BLaER1 treated with 17β-estradiol and CSF1 and Interleukin-3, amounts not matched to agents 10 nM and 100 nM (cell line): ENCODE results near the gene IQCK.
A peak's percentile ranks its signal among the peaks of the same experiment; 100 is the strongest.
"Not testable (repeated sequence)": the region's sequence is repeated elsewhere in the genome, so short reads cannot be mapped to it uniquely, and the experiment has no call there.

Experiments used
- H3K27ac ChIP-seq, 11 experiments: shearing (Covaris generic); formaldehyde crosslinking; 2 replicates each; pipeline ENCODE4 v1.8.1; 2022
- H3K27me3 ChIP-seq, 11 experiments: shearing (Covaris generic); formaldehyde crosslinking; 2 replicates each; pipeline ENCODE4 v1.8.1; 2022
- H3K36me3 ChIP-seq, 11 experiments: shearing (Covaris generic); formaldehyde crosslinking; 2 replicates each; pipeline ENCODE4 v1.8.1; 2022
- H3K4me1 ChIP-seq, 10 experiments: shearing (Covaris generic); formaldehyde crosslinking; 2 replicates each; pipeline ENCODE4 v1.8.1; 2022
- H3K4me2 ChIP-seq, 11 experiments: shearing (Covaris generic); formaldehyde crosslinking; 2 replicates each; pipeline ENCODE4 v1.8.1; 2022
- H3K4me3 ChIP-seq, 10 experiments: shearing (Covaris generic); formaldehyde crosslinking; 2 replicates each; pipeline ENCODE4 v1.8.1; 2022
- H3K9ac ChIP-seq, 11 experiments: shearing (Covaris generic); formaldehyde crosslinking; 2 replicates each; pipeline ENCODE4 v1.8.1; 2022
- H3K9me3 ChIP-seq, 11 experiments: shearing (Covaris generic); formaldehyde crosslinking; replicated peaks in 1 of 11; 2 replicates each; pipeline ENCODE4 v1.8.1; 2022
- H4K20me1 ChIP-seq, 11 experiments: shearing (Covaris generic); formaldehyde crosslinking; 2 replicates each; pipeline ENCODE4 v1.8.1; 2022
- Cebpa-rat ChIP-seq, 11 experiments: shearing (Covaris generic); IDR thresholded peaks; 2 replicates each; pipeline ENCODE4 v1.8.1; 2022

Gene IQCK

GRCh38 chr16:19709381-19710136 lies 8.5 kb upstream of the IQCK start:
- H3K4me3 ChIP-seq, result no peak overlapping the region
- peaks cover 0 to 79% (median 60%) of the 10 kb centered on the region in 11 experiments; a peak in 15 of 22 replicates for H4K20me1 ChIP-seq
- no peaks in the 10 kb centered on the region for H3K27me3 ChIP-seq
- peaks cover 84 to 97% (median 93%) of the 10 kb centered on the region in 11 experiments for H3K36me3 ChIP-seq
- peaks cover 0 to 18% (median 0%) of the 10 kb centered on the region in 10 experiments; a peak in 3 of 20 replicates for H3K4me1 ChIP-seq
- H3K27ac ChIP-seq, result peak overlapping the region in 2 of 11 experiments; percentile 8 to 13; a peak in 4 of 22 replicates
- no peak for TF ChIP-seq Cebpa-rat (IDR thresholded peaks at IDR 0.05)
- H3K4me2 ChIP-seq, result no peak overlapping the region
- H3K9me3 ChIP-seq, result no peaks in the 10 kb centered on the region
- peak overlapping the region in 1 of 11 experiments; percentile 5; a peak in 2 of 22 replicates for H3K9ac ChIP-seq

- Histone ChIP-seq H3K27me3 (no peaks in the 10 kb centered on the region), H3K36me3 (peaks cover 79 to 97% (median 92%) of the 10 kb centered on the region in 11 experiments), H3K4me1 (peaks cover 0 to 12% (median 0%) of the 10 kb centered on the region in 10 experiments; a peak in 4 of 20 replicates), H3K4me2 (no peak overlapping the region), H3K9ac (peak overlapping the region in 1 of 11 experiments; percentile 5; a peak in 2 of 22 replicates), H3K27ac (peak overlapping the region in 2 of 11 experiments; percentile 8 to 13; a peak in 4 of 22 replicates), H3K4me3 (no peak overlapping the region), H3K9me3 (no peaks in the 10 kb centered on the region), H4K20me1 (peaks cover 0 to 73% (median 56%) of the 10 kb centered on the region in 11 experiments; a peak in 15 of 22 replicates)
- TF ChIP-seq Cebpa-rat (IDR thresholded peaks at IDR 0.05), result no peak
Observed at GRCh38 chr16:19710191-19710908, 7.7 kb upstream of the IQCK start.

GRCh38 chr16:19710991-19711545 lies 7.0 kb upstream of the IQCK start:
- H3K9me3 ChIP-seq, result no peaks in the 10 kb centered on the region
- H3K4me1 ChIP-seq, result peaks cover 3 to 9% (median 7%) of the 10 kb centered on the region in 10 experiments; a peak in 17 of 20 replicates
- H3K4me2 ChIP-seq, result no peak overlapping the region
- peaks cover 0 to 70% (median 52%) of the 10 kb centered on the region in 11 experiments; a peak in 16 of 22 replicates for H4K20me1 ChIP-seq
- H3K36me3 ChIP-seq, result peaks cover 72 to 96% (median 85%) of the 10 kb centered on the region in 11 experiments
- no peaks in the 10 kb centered on the region for H3K27me3 ChIP-seq
- 0 out of 22 replicates have a peak overlapping the region, but pooled peaks of 1 of the 11 experiments have one; percentile 9 for H3K27ac ChIP-seq
- H3K9ac ChIP-seq, result no peak overlapping the region; a peak in 1 of 22 replicates
- no peak overlapping the region for H3K4me3 ChIP-seq
- TF ChIP-seq Cebpa-rat (IDR thresholded peaks at IDR 0.05), result no peak

GRCh38 chr16:19711643-19712042 lies 6.4 kb upstream of the IQCK start:
- no peaks in the 10 kb centered on the region for H3K9me3 ChIP-seq
- H3K27ac ChIP-seq, result 0 out of 22 replicates have a peak overlapping the region, but pooled peaks of 1 of the 11 experiments have one; percentile 19
- H3K4me3 ChIP-seq, result no peak overlapping the region
- peaks cover 0 to 69% (median 47%) of the 10 kb centered on the region in 11 experiments; a peak in 16 of 22 replicates for H4K20me1 ChIP-seq
- TF ChIP-seq Cebpa-rat (IDR thresholded peaks at IDR 0.05), result no peak
- peaks cover 68 to 91% (median 79%) of the 10 kb centered on the region in 11 experiments for H3K36me3 ChIP-seq
- H3K4me1 ChIP-seq, result peaks cover 7 to 13% (median 11%) of the 10 kb centered on the region in 10 experiments
- no peak overlapping the region for H3K4me2 ChIP-seq
- H3K27me3 ChIP-seq, result no peaks in the 10 kb centered on the region
- H3K9ac ChIP-seq, result no peak overlapping the region; a peak in 1 of 22 replicates

- Histone ChIP-seq H4K20me1 (peaks cover 0 to 63% (median 44%) of the 10 kb centered on the region in 11 experiments; a peak in 16 of 22 replicates), H3K36me3 (peaks cover 62 to 83% (median 72%) of the 10 kb centered on the region in 11 experiments), H3K4me2 (no peak overlapping the region), H3K27me3 (no peaks in the 10 kb centered on the region), H3K9me3 (no peaks in the 10 kb centered on the region), H3K4me3 (no peak overlapping the region), H3K9ac (no peak overlapping the region), H3K4me1 (peaks cover 12 to 20% (median 17%) of the 10 kb centered on the region in 10 experiments), H3K27ac (no peak overlapping the region; a peak in 2 of 22 replicates)
- TF ChIP-seq Cebpa-rat (IDR thresholded peaks at IDR 0.05), result no peak
Observed at GRCh38 chr16:19712418-19713058, 5.5 kb upstream of the IQCK start.

- Histone ChIP-seq H3K4me1 (peaks cover 12 to 20% (median 17%) of the 10 kb centered on the region in 10 experiments), H3K36me3 (peaks cover 58 to 75% (median 65%) of the 10 kb centered on the region in 11 experiments), H3K9ac (no peak overlapping the region), H3K9me3 (no peaks in the 10 kb centered on the region), H3K4me2 (no peak overlapping the region), H4K20me1 (peaks cover 0 to 57% (median 40%) of the 10 kb centered on the region in 11 experiments; a peak in 15 of 22 replicates), H3K27me3 (no peaks in the 10 kb centered on the region), H3K4me3 (no peak overlapping the region), H3K27ac (no peak overlapping the region)
- no peak for TF ChIP-seq Cebpa-rat (IDR thresholded peaks at IDR 0.05)
Observed at GRCh38 chr16:19713697-19714096, 4.4 kb upstream of the IQCK start.

GRCh38 chr16:19715566-19715965 lies 2.5 kb upstream of the IQCK start:
- Histone ChIP-seq H4K20me1 (peaks cover 0 to 41% (median 27%) of the 10 kb centered on the region in 11 experiments; a peak in 15 of 22 replicates), H3K4me2 (peak overlapping the region in 9 of 11 experiments; percentile 81 to 96 (median 92); a peak in 12 of 22 replicates), H3K9me3 (no peaks in the 10 kb centered on the region), H3K4me3 (no peak overlapping the region), H3K36me3 (peaks cover 39 to 57% (median 46%) of the 10 kb centered on the region in 11 experiments), H3K27me3 (no peaks in the 10 kb centered on the region), H3K9ac (peak overlapping the region in 2 of 11 experiments; percentile 92 to 96; a peak in 3 of 22 replicates), H3K4me1 (peaks cover 25 to 38% (median 35%) of the 10 kb centered on the region in 10 experiments), H3K27ac (peak overlapping the region in 3 of 11 experiments; percentile 27 to 95 (median 93); a peak in 3 of 22 replicates)
- no peak for TF ChIP-seq Cebpa-rat (IDR thresholded peaks at IDR 0.05)

- Histone ChIP-seq H3K27ac (peak overlapping the region in 7 of 11 experiments; percentile 87 to 98 (median 93); a peak in 13 of 22 replicates), H3K36me3 (peaks cover 35 to 50% (median 40%) of the 10 kb centered on the region in 11 experiments), H3K9me3 (no peaks in the 10 kb centered on the region), H3K4me2 (peak overlapping the region; percentile 81 to 96 (median 92); a peak in 21 of 22 replicates), H3K27me3 (no peaks in the 10 kb centered on the region), H3K4me1 (peaks cover 25 to 44% (median 39%) of the 10 kb centered on the region in 10 experiments), H3K4me3 (peak overlapping the region in 8 of 10 experiments; percentile 88 to 99 (median 94); a peak in 12 of 20 replicates), H3K9ac (peak overlapping the region in 8 of 11 experiments; percentile 85 to 96 (median 90); a peak in 14 of 22 replicates), H4K20me1 (peaks cover 0 to 35% (median 21%) of the 10 kb centered on the region in 11 experiments; a peak in 14 of 22 replicates)
- no peak for TF ChIP-seq Cebpa-rat (IDR thresholded peaks at IDR 0.05)
Observed at GRCh38 chr16:19716183-19716582, 1.9 kb upstream of the IQCK start.

GRCh38 chr16:19716728-19717127 lies 1.3 kb upstream of the IQCK start:
- not testable (repeated sequence) for H3K27me3 ChIP-seq, H3K9me3 ChIP-seq
- H3K9ac ChIP-seq, result peak overlapping the region; percentile 79 to 96 (median 88); a peak in 21 of 22 replicates
- peaks cover 30 to 45% (median 35%) of the 10 kb centered on the region in 11 experiments for H3K36me3 ChIP-seq
- peak overlapping the region; percentile 88 to 99 (median 94) for H3K4me3 ChIP-seq
- H3K4me1 ChIP-seq, result peaks cover 25 to 49% (median 44%) of the 10 kb centered on the region in 10 experiments
- H3K27ac ChIP-seq, result peak overlapping the region in 9 of 11 experiments; percentile 68 to 98 (median 90); a peak in 17 of 22 replicates
- H3K4me2 ChIP-seq, result peak overlapping the region; percentile 81 to 96 (median 92)
- H4K20me1 ChIP-seq, result peaks cover 0 to 30% (median 16%) of the 10 kb centered on the region in 11 experiments; a peak in 14 of 22 replicates
